GM12878 (cell line): Measurements from ENCODE around the gene KLHL18. TPM values are rescaled to one million over a fixed set of nuclear protein-coding genes. Genes with fewer than 3 reads are reported as not detected.
A peak's percentile ranks its signal among the peaks of the same experiment; 100 is the strongest.

Experiments
- ATF7 ChIP-seq: fragments of 450-650 bp; IDR thresholded peaks from 2 replicates; pipeline ENCODE4 v1.6.1; 2016; ENCODE audit warnings: low read depth, mild to moderate bottlenecking
- CHD4 ChIP-seq: fragments of 200-600 bp; sonication (generic); IDR thresholded peaks from 2 replicates; pipeline ENCODE4 v1.6.1; 2016; ENCODE audit warnings: mild to moderate bottlenecking
- CREB1 ChIP-seq: IDR thresholded peaks from 2 replicates; pipeline ENCODE4 v1.6.1; 2012; ENCODE audit warnings: low read depth, mild to moderate bottlenecking, inconsistent platforms
- MYC ChIP-seq: IDR thresholded peaks from 2 replicates; pipeline ENCODE4 v1.6.1; 2011; ENCODE audit warnings: mild to moderate bottlenecking, low read length, moderate library complexity, inconsistent platforms; ENCODE audit not compliant: insufficient read depth, insufficient replicate concordance, insufficient read length, severe bottlenecking
- PML ChIP-seq: IDR thresholded peaks from 2 replicates; pipeline ENCODE4 v1.6.1; 2012; ENCODE audit warnings: low read length, inconsistent platforms
- PRDM15 ChIP-seq: fragments of 450-650 bp; formaldehyde crosslinking; IDR thresholded peaks from 2 replicates; pipeline ENCODE4 v1.4.0; 2020; ENCODE audit warnings: mild to moderate bottlenecking, moderate library complexity
- SMC3 ChIP-seq: IDR thresholded peaks from 2 replicates; pipeline ENCODE4 v1.6.1; 2011; ENCODE audit warnings: low read length, improper control_type of control experiment, borderline replicate concordance
- ZNF217 ChIP-seq: fragments of 450-650 bp; IDR thresholded peaks from 2 replicates; pipeline ENCODE4 v1.6.1; 2017; ENCODE audit warnings: antibody characterized with exemption, mild to moderate bottlenecking
- polyA plus RNA-seq, 11 experiments: library from polyadenylated mRNA; depleted of rRNA in 4 of 11; unstranded in 6 of 11; stranded (reverse) in 5 of 11; fragments of >200 nt; fragmentation: Nextera tagmentation in 4 of 11; fragmentation: Illumina TruSeq in 1 of 11; extraction: Ambion mirVana in 4 of 11; extraction: Trizol in 1 of 11; gene quantifications; 1 replicate in 1 of 11; 2 replicates in 10 of 11; pipeline versions ENCODE4 v1.2.1 to v1.2.3, GENCODE V29; 2011 to 2016; ENCODE audit warnings: inconsistent platforms in 2 of 11, missing spikeins in 2 of 11, low read depth in 1 of 11
- total RNA-seq, 4 experiments: library from RNA; depleted of rRNA in 3 of 4; stranded (reverse); fragments of >200 nt in 3 of 4; fragmentation: Illumina TruSeq in 1 of 4; extraction: Trizol in 1 of 4; gene quantifications; 2 replicates each; pipeline versions ENCODE4 v1.2.1 to v1.2.3, GENCODE V29; 2013 to 2021
- TF ChIP-seq, protein P1 (sequence below): fragments of 450-650 bp; formaldehyde crosslinking; IDR thresholded peaks from 2 replicates; pipeline ENCODE4 v1.4.0; 2022; ENCODE audit warnings: mild to moderate bottlenecking, moderate library complexity
- TF ChIP-seq, protein P2 (sequence below): fragments of 150-350 bp; IDR thresholded peaks from 2 replicates; pipeline ENCODE4 v1.6.1; 2016; ENCODE audit warnings: low read depth, low read length
- TF ChIP-seq, protein P3 (sequence below): fragments of 450-650 bp; IDR thresholded peaks from 2 replicates; pipeline ENCODE4 v1.6.1; 2017; ENCODE audit warnings: mild to moderate bottlenecking, moderate library complexity
- TF ChIP-seq, protein P4 (sequence below): IDR thresholded peaks from 2 replicates; pipeline ENCODE4 v1.6.1; 2012; ENCODE audit warnings: low read depth, low read length, improper control_type of control experiment

The KLHL18 gene
- total and polyA plus RNA-seq, 10 of the 15 experiments (the other 5 are each of a cell fraction or from before 2014, with no cell fraction given): 24.0 to 69.8 (median 51.7) TPM

DNA sequence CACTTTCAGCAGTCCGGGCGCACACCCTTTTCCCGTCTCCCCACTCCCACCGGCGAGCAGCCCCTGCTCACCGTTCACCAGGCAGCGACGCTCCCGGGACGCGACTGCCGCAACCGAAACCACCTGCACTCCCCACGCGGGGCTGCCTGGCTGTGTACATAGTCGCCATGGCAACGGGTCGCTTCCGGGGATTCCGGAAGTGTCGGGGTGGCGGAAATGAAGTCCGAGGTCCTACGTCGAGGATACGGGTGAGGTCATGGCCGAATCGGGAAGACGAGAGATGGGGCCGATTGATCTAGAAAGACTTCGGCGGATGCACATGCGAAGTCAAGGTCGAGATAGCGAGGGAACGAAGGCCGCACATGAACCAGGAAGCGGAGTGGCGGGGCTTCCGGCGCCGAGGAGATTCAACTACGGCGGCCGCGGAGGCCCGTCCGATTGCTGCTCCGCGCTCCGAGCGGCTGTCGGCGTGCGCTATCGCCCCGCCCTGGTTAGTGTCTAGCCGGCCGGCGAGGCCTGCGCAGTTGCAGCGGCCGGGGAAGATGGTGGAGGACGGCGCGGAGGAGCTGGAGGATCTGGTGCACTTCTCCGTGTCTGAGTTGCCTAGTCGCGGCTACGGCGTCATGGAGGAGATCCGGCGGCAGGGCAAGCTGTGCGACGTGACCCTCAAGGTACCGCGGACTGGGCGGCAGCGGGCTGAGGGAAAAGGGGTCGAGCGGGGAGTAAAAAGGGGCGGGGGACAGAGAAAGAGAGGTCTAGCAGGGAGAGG lies at the start of gene KLHL18, which contains the start of gene KIF9 (continued):
- TF ChIP-seq, protein P1, sequence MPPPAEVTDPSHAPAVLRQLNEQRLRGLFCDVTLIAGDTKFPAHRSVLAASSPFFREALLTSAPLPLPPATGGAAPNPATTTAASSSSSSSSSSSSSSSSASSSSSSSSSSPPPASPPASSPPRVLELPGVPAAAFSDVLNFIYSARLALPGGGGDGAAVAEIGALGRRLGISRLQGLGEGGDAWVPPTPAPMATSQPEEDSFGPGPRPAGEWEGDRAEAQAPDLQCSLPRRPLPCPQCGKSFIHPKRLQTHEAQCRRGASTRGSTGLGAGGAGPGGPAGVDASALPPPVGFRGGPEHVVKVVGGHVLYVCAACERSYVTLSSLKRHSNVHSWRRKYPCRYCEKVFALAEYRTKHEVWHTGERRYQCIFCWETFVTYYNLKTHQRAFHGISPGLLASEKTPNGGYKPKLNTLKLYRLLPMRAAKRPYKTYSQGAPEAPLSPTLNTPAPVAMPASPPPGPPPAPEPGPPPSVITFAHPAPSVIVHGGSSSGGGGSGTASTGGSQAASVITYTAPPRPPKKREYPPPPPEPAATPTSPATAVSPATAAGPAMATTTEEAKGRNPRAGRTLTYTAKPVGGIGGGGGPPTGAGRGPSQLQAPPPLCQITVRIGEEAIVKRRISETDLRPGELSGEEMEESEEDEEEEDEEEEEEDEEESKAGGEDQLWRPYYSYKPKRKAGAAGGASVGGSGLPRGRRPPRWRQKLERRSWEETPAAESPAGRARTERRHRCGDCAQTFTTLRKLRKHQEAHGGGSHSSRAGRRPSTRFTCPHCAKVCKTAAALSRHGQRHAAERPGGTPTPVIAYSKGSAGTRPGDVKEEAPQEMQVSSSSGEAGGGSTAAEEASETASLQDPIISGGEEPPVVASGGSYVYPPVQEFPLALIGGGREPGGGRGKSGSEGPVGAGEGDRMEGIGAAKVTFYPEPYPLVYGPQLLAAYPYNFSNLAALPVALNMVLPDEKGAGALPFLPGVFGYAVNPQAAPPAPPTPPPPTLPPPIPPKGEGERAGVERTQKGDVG (CRISPR knock-in tag): no peak
- TF ChIP-seq PML: no peak; the same call in 1 of the 2 replicates
- TF ChIP-seq MYC: no peak
- TF ChIP-seq SMC3: 0 out of 2 replicates have a peak, but pooled peaks have one; percentile 19
- no peak for TF ChIP-seq CHD4
- no peak for TF ChIP-seq PRDM15 (CRISPR knock-in tag)
- no peak for TF ChIP-seq ZNF217
- TF ChIP-seq, protein P2, sequence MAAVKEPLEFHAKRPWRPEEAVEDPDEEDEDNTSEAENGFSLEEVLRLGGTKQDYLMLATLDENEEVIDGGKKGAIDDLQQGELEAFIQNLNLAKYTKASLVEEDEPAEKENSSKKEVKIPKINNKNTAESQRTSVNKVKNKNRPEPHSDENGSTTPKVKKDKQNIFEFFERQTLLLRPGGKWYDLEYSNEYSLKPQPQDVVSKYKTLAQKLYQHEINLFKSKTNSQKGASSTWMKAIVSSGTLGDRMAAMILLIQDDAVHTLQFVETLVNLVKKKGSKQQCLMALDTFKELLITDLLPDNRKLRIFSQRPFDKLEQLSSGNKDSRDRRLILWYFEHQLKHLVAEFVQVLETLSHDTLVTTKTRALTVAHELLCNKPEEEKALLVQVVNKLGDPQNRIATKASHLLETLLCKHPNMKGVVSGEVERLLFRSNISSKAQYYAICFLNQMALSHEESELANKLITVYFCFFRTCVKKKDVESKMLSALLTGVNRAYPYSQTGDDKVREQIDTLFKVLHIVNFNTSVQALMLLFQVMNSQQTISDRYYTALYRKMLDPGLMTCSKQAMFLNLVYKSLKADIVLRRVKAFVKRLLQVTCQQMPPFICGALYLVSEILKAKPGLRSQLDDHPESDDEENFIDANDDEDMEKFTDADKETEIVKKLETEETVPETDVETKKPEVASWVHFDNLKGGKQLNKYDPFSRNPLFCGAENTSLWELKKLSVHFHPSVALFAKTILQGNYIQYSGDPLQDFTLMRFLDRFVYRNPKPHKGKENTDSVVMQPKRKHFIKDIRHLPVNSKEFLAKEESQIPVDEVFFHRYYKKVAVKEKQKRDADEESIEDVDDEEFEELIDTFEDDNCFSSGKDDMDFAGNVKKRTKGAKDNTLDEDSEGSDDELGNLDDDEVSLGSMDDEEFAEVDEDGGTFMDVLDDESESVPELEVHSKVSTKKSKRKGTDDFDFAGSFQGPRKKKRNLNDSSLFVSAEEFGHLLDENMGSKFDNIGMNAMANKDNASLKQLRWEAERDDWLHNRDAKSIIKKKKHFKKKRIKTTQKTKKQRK: no peak
- TF ChIP-seq, protein P3, sequence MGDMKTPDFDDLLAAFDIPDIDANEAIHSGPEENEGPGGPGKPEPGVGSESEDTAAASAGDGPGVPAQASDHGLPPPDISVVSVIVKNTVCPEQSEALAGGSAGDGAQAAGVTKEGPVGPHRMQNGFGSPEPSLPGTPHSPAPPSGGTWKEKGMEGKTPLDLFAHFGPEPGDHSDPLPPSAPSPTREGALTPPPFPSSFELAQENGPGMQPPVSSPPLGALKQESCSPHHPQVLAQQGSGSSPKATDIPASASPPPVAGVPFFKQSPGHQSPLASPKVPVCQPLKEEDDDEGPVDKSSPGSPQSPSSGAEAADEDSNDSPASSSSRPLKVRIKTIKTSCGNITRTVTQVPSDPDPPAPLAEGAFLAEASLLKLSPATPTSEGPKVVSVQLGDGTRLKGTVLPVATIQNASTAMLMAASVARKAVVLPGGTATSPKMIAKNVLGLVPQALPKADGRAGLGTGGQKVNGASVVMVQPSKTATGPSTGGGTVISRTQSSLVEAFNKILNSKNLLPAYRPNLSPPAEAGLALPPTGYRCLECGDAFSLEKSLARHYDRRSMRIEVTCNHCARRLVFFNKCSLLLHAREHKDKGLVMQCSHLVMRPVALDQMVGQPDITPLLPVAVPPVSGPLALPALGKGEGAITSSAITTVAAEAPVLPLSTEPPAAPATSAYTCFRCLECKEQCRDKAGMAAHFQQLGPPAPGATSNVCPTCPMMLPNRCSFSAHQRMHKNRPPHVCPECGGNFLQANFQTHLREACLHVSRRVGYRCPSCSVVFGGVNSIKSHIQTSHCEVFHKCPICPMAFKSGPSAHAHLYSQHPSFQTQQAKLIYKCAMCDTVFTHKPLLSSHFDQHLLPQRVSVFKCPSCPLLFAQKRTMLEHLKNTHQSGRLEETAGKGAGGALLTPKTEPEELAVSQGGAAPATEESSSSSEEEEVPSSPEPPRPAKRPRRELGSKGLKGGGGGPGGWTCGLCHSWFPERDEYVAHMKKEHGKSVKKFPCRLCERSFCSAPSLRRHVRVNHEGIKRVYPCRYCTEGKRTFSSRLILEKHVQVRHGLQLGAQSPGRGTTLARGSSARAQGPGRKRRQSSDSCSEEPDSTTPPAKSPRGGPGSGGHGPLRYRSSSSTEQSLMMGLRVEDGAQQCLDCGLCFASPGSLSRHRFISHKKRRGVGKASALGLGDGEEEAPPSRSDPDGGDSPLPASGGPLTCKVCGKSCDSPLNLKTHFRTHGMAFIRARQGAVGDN: peak; percentile 82; the same call in 1 of the 2 replicates
- peak; percentile 95 for TF ChIP-seq ATF7
- peak; percentile 97 for TF ChIP-seq CREB1
- TF ChIP-seq, protein P4, sequence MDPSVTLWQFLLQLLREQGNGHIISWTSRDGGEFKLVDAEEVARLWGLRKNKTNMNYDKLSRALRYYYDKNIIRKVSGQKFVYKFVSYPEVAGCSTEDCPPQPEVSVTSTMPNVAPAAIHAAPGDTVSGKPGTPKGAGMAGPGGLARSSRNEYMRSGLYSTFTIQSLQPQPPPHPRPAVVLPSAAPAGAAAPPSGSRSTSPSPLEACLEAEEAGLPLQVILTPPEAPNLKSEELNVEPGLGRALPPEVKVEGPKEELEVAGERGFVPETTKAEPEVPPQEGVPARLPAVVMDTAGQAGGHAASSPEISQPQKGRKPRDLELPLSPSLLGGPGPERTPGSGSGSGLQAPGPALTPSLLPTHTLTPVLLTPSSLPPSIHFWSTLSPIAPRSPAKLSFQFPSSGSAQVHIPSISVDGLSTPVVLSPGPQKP: peak; percentile 87
